SIG-M5 treated with dmso at 0.1 percent for 504 hours (cell line): ENCODE measurements around the gene SENP1.

Experiments used
- DNase-seq: peaks from one replicate; lab custom pipeline; 2025; ENCODE audit not compliant: unreplicated experiment; lab: John Stamatoyannopoulos, UW

SENP1 gene

DNA sequence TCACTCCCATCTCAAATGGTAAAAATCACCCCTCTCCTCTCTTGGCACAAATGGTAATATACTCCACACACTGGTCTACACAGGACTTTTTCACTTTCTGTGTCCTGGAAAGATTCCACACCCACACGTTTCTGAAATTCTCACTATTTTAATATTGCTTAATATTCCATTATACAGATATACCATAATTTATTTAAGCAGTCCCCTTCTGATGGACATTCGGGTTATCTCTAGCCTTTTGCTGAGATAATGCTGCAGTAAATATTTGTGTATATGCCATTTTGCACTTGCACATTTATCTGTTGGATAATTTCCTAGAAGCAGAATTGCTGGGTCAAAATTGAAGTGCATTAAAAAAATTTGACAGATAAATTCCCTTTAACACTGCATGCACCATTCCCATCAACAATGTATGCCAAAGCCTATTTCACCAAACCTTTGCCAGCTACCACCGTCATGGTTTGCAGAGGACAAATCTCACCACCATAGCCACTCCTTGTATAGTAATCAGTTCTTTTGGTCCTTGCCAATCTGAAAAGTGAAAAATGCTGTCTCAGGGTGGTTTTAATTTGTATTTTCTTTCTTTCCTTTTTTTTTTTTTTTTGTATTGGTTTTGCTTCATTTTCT is 86.1 kb downstream of the SENP1 start:
- DNase-seq = no peak

DNA sequence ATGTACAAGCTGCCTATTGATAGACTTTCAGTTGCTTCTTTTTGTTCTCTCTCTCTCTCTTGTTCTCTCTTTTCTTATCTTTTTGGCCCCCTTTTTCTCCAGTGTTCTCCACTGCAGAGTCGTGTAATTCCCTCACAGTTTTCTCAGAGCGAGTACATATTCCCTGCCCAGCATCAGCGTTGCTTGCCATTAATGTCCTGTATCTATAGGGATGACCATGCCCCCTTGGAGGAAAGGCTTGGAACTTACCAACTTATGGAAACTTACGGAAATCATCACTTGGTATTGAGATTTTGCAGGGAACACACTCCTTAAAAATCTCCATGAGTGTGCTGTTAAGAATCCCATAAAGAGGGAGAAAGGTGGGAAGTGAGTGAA is 87.3 kb downstream of the SENP1 start:
- no peak for DNase-seq

DNA sequence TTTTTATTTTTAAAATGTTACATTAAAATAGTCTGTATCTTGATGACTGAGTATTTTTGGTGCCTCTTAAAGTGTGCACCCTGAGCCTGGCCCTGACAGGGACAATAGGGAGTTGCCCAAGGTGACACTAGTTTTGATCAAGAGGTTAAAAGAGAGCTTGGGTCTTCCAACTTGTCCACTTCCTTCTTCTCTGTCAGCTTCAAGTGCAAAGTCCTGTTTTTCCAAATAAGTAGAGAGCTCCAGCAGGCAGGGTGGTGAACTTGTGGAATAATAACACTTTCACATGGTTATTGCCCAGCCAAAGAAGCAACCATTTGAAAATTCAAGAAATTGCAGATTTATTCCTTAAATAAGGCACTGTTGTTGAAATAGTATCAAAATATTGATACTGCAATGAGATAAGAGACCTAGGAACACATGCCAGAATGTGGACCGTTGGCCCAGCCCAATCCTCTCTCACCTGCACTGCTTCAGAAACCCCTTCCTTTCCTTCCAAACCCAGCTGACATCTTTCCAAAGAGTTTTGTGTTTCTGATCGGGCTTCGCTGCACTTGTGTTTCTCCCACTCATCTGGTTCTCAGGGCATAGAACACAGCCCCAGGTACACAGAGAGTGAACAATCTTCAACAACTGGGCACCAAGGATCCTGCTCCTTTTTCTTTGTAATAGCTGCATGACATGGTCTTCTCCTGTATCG is 87.8 kb downstream of the SENP1 start:
- DNase-seq = no peak

DNA sequence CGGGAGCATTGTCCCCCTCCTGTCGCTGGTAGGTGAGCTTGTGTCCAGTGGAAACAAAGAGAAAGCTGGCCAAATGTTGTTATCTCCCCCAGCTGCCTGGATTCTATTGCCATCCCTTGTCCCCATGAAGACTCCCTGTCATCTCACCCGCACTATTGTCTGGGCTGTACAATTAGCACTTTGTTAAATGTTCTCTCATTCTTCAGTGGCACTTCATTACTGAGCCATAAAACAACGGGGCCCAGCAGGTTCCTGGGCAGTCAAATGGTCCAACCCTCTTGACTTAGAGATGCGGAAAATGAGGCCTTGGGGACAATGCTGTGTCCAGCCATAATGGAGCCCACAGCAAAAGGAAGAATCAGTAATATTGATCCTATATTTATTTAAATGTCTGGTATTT is 88.4 kb downstream of the SENP1 start:
- no peak for DNase-seq

GRCh38 chr12:48016373-48017020 is 89.4 kb downstream of the SENP1 start:
- DNase-seq = no peak

- DNase-seq = no peak
These were observed 89.9 kb downstream of the SENP1 start for GRCh38 chr12:48015954-48016353.

DNA sequence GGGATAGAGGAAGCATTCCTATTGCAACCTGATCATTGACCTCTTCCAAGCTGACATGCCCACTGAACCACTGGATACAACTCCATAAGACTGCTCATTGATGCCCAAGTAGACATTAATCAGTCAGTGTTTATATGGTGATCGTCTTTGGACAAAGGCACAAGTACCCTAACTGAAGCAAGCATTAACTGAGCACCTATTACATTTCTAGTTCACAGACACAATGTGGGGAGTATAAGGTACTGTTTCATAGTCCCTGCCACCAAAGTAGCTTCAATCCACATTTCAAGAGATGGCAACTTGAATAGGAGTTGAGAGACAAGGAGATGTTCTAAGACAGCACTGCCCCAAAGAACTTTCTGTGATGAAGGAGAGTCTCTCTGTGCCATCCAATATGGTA is 90.8 kb downstream of the SENP1 start:
- no peak for DNase-seq

GRCh38 chr12:48013287-48013686 is 92.6 kb downstream of the SENP1 start:
- no peak for DNase-seq

- DNase-seq = no peak
These were observed 93.8 kb downstream of the SENP1 start for GRCh38 chr12:48012070-48012469.

GRCh38 chr12:48010366-48010970 is 95.4 kb downstream of the SENP1 start:
- DNase-seq = no peak

DNA sequence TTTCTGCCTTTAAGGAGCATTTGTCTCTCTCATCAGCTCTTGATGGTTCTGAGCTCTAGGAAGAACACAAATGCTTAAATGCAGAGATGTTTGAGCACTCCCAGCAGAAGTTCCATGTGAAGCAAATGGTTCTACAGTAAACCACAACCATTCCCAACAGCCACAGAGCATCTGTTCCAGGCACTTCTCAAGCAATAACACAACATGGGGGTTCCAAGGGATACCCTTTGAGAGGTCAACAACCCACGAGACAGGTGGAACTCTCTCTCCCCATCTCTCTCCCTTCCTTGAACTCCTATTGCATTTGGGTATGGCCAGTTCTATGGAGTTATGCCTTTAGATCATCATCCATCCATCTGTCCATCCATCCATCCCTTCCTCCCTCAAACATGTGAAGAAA is 96.4 kb downstream of the SENP1 start:
- no peak for DNase-seq

DNA sequence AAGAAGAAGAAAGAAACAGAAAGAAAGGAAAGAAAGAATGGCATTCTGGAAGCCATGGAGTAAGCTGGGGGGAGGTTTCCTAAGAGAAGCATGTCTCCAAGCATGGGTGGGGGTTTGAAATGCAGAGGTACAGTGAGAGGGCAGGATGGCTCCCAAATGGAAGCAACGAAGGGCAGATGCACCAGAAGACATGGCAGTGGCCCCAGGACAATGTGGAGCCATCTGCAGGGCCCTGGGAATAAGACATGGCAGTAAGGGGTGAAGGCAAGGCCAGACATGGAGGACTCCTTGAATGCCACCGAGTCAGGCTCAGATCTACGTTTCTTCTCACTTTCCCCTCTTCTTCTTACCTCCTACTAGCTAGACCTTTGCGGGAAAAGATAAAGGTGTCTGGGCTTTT is 96.9 kb downstream of the SENP1 start:
- DNase-seq = no peak

DNA sequence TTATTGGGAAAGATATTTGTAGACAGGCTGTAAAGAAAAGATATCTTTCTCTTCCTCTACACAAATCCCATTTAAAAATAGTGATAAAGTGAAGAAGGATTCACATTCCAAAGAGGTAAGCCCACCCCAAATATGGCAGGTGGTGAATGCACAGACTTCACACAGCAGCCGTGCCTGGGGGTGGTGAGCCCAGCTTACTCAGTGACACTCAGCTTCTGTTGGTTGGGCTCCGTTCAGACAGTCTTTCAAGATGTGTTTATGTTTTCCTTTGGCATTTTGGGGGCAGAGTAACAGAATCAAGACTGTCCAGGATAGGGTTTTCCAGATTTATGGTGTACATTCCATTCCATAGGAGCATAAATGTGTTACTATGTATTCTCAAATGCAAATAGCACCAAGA is 97.5 kb downstream of the SENP1 start:
- DNase-seq = no peak

- DNase-seq = no peak
These were observed 98.7 kb downstream of the SENP1 start for GRCh38 chr12:48007206-48007605.

DNA sequence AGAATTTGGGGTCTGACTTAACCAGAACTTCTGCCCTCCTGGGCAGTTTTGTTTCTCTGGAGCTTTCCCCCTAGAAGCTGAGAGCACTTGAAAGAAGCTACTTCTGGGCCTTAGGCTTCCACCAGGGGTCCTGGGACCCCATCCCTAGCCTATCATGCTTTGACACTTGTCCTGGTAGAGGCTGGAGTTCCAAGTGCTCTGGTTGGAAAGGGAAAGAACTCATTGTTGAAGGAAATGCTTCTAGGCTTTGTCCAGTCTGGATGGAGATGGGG is 100.2 kb downstream of the SENP1 start:
- DNase-seq = no peak

- no peak for DNase-seq
These were observed 100.7 kb downstream of the SENP1 start for GRCh38 chr12:48005001-48005749.

- no peak for DNase-seq
These were observed 101.6 kb downstream of the SENP1 start, which contains the start of gene COL2A1 for GRCh38 chr12:48004053-48004941. TSS of gene COL2A1 (minus strand) at chr12:48004476. CDS start at chr12:48004321, 155 bp downstream.

DNA sequence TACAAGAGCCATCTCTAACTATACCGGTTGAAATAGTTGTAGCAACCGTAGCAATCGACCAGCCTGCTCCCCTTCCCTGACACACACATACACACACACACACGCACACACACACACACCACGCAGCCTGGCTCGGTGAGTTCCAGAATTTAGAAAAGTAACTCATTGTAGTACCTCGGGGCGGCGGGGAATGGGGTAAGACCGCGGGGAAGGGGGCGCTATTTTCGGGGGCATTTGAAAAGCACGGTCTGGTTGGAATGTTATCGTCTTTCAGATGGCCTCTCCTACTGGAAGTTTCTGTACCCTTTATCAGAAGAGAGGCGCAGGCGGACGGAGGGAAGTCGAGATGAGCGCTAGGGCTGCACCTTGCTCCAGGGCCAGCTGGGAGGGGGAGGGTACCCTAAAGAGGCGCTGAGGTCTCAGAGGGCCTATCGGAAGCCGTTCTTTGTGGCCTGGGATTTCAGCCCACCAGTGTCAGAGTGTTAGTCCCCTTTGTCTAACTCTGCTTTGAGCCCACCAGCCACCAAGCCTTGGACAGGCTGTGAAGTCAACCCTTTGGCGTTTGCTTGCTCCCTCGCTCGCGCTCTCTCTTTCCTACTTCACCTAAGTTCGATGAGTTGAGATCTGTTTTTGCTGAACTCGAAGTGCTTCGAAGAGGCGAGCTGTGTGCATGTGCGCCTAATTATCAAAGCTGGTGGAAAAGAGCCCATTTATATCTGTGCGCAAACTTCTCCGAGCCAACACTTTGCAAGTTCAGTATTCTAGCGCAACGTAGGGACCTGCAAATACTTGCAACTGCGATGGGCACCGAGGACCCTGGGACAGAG is 102.4 kb downstream of the SENP1 start:
- no peak for DNase-seq

- no peak for DNase-seq
These were observed 103.1 kb downstream of the SENP1 start for GRCh38 chr12:48002773-48003218.

- no peak for DNase-seq
These were observed 103.5 kb downstream of the SENP1 start for GRCh38 chr12:48002414-48002730.
